GM18502 (cell line): ENCODE measurements around the gene RSPH6A.
A peak's percentile ranks its signal among the peaks of the same experiment; 100 is the strongest.

ENCODE experiments used
- ATAC-seq: cut with Tn5 transposase; IDR thresholded peaks from one replicate; pipeline ENCODE4 v1.9.1; 2021; ENCODE audit warnings: mild to moderate bottlenecking; ENCODE audit not compliant: unreplicated experiment, poor library complexity

RSPH6A gene

DNA sequence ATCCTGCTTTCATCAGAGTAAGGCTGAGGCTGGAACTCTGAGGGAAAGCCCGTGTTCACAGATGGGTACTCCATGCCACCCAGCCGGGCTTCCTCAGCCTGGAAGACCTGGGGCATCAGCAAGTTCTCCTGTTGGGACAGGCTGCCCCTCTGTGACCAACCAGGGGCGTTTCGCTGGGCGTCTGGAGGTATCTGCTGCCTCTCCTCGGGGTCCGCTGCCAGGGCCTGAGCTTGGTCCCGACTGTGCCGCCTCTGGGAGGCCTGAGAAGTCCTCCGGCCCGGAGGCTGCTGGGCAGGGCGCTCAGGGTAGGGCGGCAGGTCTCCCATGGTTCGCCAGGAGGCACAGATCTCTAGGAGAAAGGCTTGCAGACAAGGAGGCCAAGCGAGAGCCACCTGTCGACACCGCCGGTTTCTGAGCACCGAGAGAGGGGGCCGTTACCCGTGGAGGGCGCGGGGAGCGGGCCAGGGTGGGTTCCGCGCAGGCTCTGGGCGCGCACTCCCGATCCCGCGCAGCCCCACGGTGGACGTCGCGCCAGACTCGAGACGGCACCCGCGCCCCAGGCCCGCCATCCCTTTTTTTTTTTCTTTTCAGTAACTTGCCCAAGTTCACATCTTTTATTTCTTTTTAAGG lies at the start of gene RSPH6A:
Gene RSPH6A, minus strand, starts transcription at position 458 of the 630 bp plus-strand sequence. Its CDS starts 132 bp downstream, at position 326.
- ATAC-seq: no peak

- no peak for ATAC-seq
These were observed 49.5 kb upstream of the RSPH6A start for GRCh38 chr19:45864629-45865082.

- ATAC-seq: no peak
These were observed 48.9 kb upstream of the RSPH6A start, which contains the start of gene FOXA3 for GRCh38 chr19:45863840-45864628. TSS of gene FOXA3 (plus strand) at chr19:45864326. CDS start at chr19:45864457, 131 bp downstream.

DNA sequence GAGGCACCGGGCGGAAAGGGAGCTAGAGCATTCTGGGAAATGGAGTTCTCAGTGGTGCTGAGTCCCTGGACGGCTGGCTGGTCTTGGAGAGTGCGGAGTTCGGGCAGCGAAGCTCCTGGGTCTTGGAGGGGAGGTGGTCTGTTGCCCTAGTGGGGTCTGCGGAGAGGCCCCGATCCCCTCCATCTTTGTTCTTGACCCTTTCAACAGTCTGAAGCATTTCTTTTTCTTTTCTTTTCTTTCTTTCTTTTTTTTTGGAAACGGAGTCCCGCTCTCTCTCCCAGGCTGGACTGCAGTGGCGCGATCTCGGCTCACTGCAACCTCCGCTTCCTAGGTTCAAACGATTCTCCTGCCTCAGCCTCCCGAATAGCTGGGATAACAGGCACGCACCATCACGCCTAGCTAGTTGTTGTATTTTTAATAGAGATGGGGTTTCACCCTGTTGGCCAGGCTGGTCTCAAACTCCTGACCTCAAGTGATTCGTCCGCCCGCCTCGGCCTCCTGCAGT lies 48.3 kb upstream of the RSPH6A start:
- no peak for ATAC-seq

- peak; percentile 90 for ATAC-seq
These were observed 47.6 kb upstream of the RSPH6A start, which contains the start of gene SYMPK for GRCh38 chr19:45862564-45863334. TSS of gene SYMPK (minus strand) at chr19:45863147. CDS start at chr19:45854495, 8,652 bp downstream.

GRCh38 chr19:45862271-45862563 lies 47.1 kb upstream of the RSPH6A start:
- ATAC-seq: no peak

- ATAC-seq: no peak
These were observed 45.5 kb upstream of the RSPH6A start for GRCh38 chr19:45860359-45861259.

DNA sequence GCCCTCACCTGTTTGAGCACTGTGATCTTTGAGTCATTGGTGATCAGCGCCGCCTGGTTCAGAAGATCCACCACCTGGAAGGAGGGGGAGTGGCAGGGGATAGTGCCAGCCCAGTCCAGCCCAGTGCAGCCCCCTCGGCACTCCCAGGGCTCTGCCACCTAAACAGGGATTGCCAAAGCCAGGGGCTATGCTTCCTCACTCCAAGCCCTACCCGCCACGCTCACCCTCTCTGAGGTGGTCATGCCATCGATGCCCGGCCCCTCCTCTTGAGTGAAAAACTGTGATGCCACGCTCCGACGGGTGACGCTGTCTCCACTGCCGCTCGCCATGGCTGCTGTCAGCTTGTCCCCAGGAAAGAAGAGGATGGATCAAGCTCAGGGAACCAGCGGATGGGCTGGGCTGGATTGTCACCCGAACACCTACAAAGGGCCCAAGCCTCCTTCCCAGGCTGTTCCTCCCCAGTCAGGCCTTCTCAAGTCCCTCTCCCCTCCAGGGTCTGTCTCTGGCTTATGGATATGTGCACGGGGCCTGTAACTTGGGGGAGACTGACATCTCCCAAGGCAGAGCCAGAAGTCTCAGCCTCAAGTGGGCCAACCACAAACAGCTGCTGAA lies 39.2 kb upstream of the RSPH6A start:
- no peak for ATAC-seq

DNA sequence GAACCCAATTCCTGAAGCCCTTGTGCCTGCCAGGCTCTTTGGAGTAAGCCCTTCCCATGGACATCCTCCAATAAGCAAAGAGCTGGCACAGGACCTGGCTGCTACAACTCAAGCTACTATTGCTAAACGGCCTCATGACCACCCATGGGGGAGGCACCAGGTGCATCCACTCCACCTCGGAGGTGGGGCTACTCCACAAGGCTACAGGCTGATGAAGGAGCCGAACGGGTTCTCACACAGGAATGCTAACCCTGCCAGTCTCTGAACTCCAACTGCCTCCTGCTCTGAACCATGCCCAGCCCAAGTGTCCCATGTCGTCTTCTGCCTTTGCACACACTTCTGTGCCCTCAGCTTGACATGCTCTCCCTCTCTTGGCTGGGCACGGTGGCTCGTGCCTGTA lies 37.9 kb upstream of the RSPH6A start:
- no peak for ATAC-seq

- ATAC-seq: no peak
These were observed 37.1 kb upstream of the RSPH6A start for GRCh38 chr19:45852145-45852750.

- ATAC-seq: no peak
These were observed 33.8 kb upstream of the RSPH6A start for GRCh38 chr19:45848922-45849321.

- no peak for ATAC-seq
These were observed 32.6 kb upstream of the RSPH6A start for GRCh38 chr19:45847663-45848062.

GRCh38 chr19:45842198-45842597 lies 27.1 kb upstream of the RSPH6A start:
- no peak for ATAC-seq

GRCh38 chr19:45834970-45835369 lies 19.9 kb upstream of the RSPH6A start:
- ATAC-seq: no peak

DNA sequence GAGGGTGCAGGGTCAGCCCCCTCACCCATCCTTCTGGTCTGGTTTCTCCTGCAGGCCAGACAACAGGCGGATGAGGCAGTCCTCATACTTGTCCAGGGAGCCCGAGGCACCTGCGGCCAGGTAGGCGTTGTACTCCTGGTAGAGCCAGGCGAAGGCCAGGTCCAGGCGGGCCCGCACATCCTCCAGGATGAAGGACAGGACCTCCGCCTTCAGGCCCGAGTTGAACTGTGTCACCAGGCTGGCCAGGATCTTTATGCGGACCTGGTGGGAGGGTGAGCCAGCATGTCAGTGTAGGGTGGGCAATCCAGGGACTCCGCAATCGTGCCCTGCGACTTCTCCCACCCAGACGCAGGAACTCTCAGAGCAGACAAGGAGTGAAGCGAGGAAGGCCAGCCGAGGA lies 13.8 kb upstream of the RSPH6A start:
- no peak for ATAC-seq

DNA sequence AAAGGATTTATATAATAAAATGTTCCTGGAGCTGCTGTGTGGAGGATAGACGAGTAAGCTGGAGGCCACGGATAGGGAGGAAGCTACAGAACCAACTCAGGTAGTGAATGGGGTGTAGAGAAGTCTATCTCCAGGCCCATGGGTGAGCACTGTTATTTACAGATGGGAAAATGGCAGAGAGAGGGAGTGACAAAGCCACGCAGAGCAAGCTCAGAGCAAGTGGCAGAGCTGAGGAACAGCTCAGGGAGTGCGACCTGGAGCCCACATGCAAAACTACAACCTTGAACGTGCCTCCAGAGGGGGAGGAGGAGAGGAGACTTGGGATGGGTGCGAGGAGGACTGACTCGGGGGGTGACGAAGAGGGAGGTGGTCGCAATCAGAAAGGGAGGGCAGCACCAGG lies 13.4 kb upstream of the RSPH6A start:
- no peak for ATAC-seq

DNA sequence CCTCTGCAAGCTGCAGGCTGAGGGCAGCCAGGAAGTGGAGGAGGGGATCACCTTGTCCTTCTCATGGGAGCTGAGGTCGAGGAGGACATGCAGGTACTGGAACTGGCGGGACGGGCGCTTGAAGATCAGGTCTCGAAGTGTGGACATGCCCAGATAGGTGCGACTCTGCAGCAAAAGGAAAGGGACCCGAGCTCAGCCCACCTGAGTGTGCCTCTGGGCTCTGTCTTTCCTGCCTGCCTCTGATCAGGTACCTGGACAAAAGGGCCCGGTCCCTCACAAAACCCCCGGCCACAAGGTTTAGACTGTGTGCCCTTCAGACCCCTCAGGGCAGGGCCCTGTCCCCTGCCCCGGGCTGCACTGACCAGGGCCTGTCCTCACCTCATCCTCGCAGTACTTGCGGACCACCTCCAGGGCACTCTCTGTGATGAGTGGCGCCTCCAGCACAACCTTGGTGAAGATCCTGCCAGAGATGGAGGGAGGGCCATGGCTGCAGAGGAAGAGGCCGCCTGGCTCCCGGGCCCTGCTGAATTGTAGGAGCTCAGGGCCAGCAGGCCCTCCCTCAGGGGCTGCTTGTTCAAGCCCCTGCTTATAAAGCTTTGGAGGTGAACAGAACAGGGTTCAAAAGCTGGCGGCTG lies 12.5 kb upstream of the RSPH6A start:
- no peak for ATAC-seq

DNA sequence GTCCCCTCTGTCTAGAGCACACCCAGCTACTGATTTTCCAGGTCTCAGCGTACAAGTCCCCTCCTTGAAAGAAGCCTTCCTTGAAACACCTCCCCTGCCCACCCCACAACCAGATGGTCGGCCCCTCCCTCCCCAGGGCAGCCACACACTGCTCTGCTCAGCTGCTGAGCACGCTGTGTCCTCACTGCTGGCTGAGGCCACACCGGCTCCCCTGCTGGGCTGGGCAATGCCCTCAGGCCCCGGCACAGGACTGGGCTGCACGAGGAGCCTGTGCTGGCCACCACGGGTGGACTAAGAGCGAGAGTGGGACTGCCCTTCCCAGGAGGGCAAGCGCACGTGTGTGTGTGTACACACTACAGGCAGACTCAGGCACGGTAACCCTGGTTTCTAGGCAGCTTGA lies 11.8 kb upstream of the RSPH6A start:
- ATAC-seq: no peak
